Upper lobe of left lung (tissue), 6 donors: ENCODE measurements around the gene CERK. TPM values are rescaled to one million over a fixed set of nuclear protein-coding genes. Genes with fewer than 3 reads are reported as not detected.

Source experiments
- ATAC-seq, 2 donors: fragments of 200-7000 bp; cut with Tn5 transposase; one replicate each; pipeline ENCODE4 v1.9.1; 2022; ENCODE audit warnings: mild to moderate bottlenecking in 2 of 2, moderate library complexity in 2 of 2; ENCODE audit not compliant: low FRiP score in 2 of 2
- DNase-seq, 2 donors: peaks; one replicate each; pipeline ENCODE4 v3.0.0-alpha.2; 2019 to 2020
- H3K27ac ChIP-seq, 4 donors: fragments of 200-600 bp; sonication (generic); one replicate each; pipeline ENCODE4 v1.5.1; 2016 to 2019
- H3K27me3 ChIP-seq, 4 donors: fragments of 200-600 bp; sonication (generic); one replicate each; pipeline ENCODE4 v1.5.1; 2017 to 2019
- H3K36me3 ChIP-seq, 4 donors: fragments of 200-600 bp; sonication (generic); one replicate each; pipeline ENCODE4 v1.5.1; 2016 to 2019
- H3K4me1 ChIP-seq, 4 donors: fragments of 200-600 bp; sonication (generic); one replicate each; pipeline ENCODE4 v1.5.1; 2018 to 2019
- H3K4me3 ChIP-seq, 4 donors: fragments of 200-600 bp; sonication (generic); one replicate each; pipeline ENCODE4 v1.5.1; 2017 to 2019; ENCODE audit warnings: mild to moderate bottlenecking in 2 of 4, moderate library complexity in 1 of 4
- H3K9me3 ChIP-seq, 4 donors: fragments of 200-600 bp; sonication (generic); one replicate each; pipeline ENCODE4 v1.5.1; 2018 to 2019
- EP300 ChIP-seq, 4 donors: sonication (generic); formaldehyde crosslinking; IDR thresholded peaks; one replicate each; pipeline ENCODE4 v1.5.1; 2017; ENCODE audit warnings: antibody characterized with exemption in 4 of 4, control low read depth in 2 of 4
- POLR2A ChIP-seq, 4 donors: fragments of 450-650 bp; IDR thresholded peaks; one replicate each; pipeline ENCODE4 v1.5.1; 2016 to 2017; ENCODE audit warnings: antibody characterized with exemption in 4 of 4, mild to moderate bottlenecking in 2 of 4
- POLR2AphosphoS5 ChIP-seq, 2 donors: sonication (generic); formaldehyde crosslinking; IDR thresholded peaks; one replicate each; pipeline ENCODE4 v1.5.1; 2017; ENCODE audit warnings: antibody characterized with exemption in 2 of 2
- WGBS, 2 donors: methylation state at CpG; one replicate each; pipeline ENCODE4 v1.1.5; 2017 to 2018; 5-methylcytosine and 5-hydroxymethylcytosine counted together
- total RNA-seq, 6 donors: library from RNA; depleted of rRNA in 4 of 6; stranded (reverse); fragments of >200 nt in 4 of 6; gene quantifications; one replicate each; pipeline versions ENCODE4 v1.1.0 to v1.2.1, GENCODE V29; 2016 to 2021
- TF ChIP-seq, protein P1 (sequence below), 6 experiments: fragments of 450-650 bp in 4 of 6; fragments of 200-600 bp in 2 of 6; sonication (generic) in 2 of 6; IDR thresholded peaks; one replicate each; pipeline ENCODE4 v1.5.1; 2016 to 2019; ENCODE audit warnings: antibody characterized with exemption in 6 of 6
- donor health status: DM: no; HTN: no; CAD: no; lungs with moderate emphysema.
- donor health status: DM: no; HTN: yes; CAD: no; lungs with severe emphysema.

CERK gene
- total RNA-seq, 6 donors from 2014 or later, result 26.9 to 55.5 (median 32.7) TPM

DNA sequence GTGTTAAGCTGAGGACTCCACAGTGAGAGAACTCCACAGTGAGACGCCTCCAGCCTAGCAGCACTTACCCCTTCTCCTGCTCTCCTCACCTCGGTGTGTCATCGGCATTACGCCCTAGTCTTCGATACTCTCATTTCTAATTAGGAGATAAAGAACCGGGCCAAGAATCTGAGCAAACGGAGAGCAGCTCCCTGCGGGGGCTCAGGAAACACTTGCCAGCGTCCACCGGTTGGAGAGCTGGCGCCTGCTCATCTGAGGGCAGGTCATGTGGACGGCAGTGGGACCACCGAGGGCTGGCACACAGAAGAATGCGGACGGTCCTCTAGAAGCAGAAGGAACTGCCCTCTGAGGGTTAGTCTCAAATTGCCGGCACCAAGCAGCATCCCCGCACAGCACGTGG is 13.0 kb downstream of the CERK start:
- peaks cover 0 to 45% (median 9%) of the 10 kb centered on the region in 4 donors for H3K36me3 ChIP-seq
- ATAC-seq, result no peak
- peaks cover 0 to 12% (median 2%) of the 10 kb centered on the region in 4 donors for H3K4me1 ChIP-seq

GRCh38 chr22:46723882-46724281 is 14.2 kb downstream of the CERK start:
- 94 to 96% methylated on average over 9 of the region's 9 CpGs for WGBS, 2 donors
- Histone ChIP-seq H3K9me3 (no peaks in the 10 kb centered on the region), H3K27me3 (no peaks in the 10 kb centered on the region), H3K4me3 (no peak overlapping the region), H3K27ac (no peak overlapping the region), H3K4me1 (peaks cover 0 to 4% (median 0%) of the 10 kb centered on the region in 4 donors), H3K36me3 (peaks cover 10 to 57% (median 21%) of the 10 kb centered on the region in 4 donors)
- ATAC-seq (no peak), DNase-seq (no peak)
- TF ChIP-seq, protein P1, sequence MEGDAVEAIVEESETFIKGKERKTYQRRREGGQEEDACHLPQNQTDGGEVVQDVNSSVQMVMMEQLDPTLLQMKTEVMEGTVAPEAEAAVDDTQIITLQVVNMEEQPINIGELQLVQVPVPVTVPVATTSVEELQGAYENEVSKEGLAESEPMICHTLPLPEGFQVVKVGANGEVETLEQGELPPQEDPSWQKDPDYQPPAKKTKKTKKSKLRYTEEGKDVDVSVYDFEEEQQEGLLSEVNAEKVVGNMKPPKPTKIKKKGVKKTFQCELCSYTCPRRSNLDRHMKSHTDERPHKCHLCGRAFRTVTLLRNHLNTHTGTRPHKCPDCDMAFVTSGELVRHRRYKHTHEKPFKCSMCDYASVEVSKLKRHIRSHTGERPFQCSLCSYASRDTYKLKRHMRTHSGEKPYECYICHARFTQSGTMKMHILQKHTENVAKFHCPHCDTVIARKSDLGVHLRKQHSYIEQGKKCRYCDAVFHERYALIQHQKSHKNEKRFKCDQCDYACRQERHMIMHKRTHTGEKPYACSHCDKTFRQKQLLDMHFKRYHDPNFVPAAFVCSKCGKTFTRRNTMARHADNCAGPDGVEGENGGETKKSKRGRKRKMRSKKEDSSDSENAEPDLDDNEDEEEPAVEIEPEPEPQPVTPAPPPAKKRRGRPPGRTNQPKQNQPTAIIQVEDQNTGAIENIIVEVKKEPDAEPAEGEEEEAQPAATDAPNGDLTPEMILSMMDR (IDR thresholded peaks at IDR 0.05), result no peak
- no peak for TF ChIP-seq POLR2A (IDR thresholded peaks at IDR 0.05)

More for the DNA sequence above, 13.0 kb downstream of the CERK start:
- TF ChIP-seq, protein P1 (IDR thresholded peaks at IDR 0.05), result no peak
- TF ChIP-seq POLR2A (IDR thresholded peaks at IDR 0.05) (no peak), EP300 (IDR thresholded peaks at IDR 0.05) (no peak), POLR2AphosphoS5 (IDR thresholded peaks at IDR 0.05) (no peak)
- Histone ChIP-seq H3K27me3 (no peaks in the 10 kb centered on the region), H3K27ac (no peak overlapping the region), H3K9me3 (no peaks in the 10 kb centered on the region), H3K4me3 (no peak overlapping the region)
- WGBS, 2 donors, result 91 to 93% methylated on average over 18 of the region's 18 CpGs
- DNase-seq, result no peak

DNA sequence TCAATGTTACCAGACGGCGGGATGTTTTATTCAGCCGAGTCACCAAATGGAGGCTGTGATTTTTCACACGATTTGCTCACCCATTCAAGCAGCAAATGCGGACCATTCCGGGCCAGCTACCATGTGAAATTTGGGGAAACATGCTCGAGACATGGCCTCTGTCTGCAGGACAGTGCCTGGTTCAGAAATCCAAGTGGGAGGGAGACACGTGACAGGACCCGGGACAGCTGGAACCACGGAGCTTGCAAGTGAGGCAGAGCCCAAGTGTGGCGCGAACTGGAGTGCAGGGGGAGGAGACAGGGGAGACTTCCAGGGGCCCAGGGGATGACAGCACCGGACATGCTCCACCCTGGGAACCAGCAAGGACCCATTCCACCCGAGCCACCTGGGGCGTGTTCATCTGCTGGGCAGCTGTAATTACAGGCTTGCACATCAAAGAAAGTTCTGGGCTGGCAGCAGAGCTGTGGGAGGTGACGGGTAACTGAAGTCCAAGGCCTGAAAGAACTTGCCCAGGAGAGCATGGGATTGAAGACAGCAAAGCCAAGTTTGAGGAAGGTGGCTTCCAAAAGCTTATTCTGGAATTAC is 16.5 kb downstream of the CERK start:
- Histone ChIP-seq H3K27me3 (no peaks in the 10 kb centered on the region), H3K36me3 (peaks cover 13 to 72% (median 37%) of the 10 kb centered on the region in 4 donors), H3K9me3 (no peaks in the 10 kb centered on the region), H3K4me1 (no peaks in the 10 kb centered on the region), H3K4me3 (no peak overlapping the region), H3K27ac (no peak overlapping the region)
- 89 to 93% methylated on average over 16 of the region's 16 CpGs for WGBS, 2 donors
- TF ChIP-seq POLR2A (IDR thresholded peaks at IDR 0.05) (no peak), POLR2AphosphoS5 (IDR thresholded peaks at IDR 0.05) (no peak), EP300 (IDR thresholded peaks at IDR 0.05) (no peak)
- TF ChIP-seq, protein P1 (IDR thresholded peaks at IDR 0.05), result no peak
- DNase-seq (no peak), ATAC-seq (no peak)

GRCh38 chr22:46719921-46720320 is 18.1 kb downstream of the CERK start:
- H3K27ac ChIP-seq, result no peak overlapping the region
- peaks cover 13 to 70% (median 37%) of the 10 kb centered on the region in 4 donors for H3K36me3 ChIP-seq
- H3K4me1 ChIP-seq, result peaks cover 0 to 2% (median under 1%) of the 10 kb centered on the region in 4 donors
- H3K9me3 ChIP-seq, result no peaks in the 10 kb centered on the region
- WGBS, 2 donors, result 92 to 96% methylated on average over 9 to 11 of the region's 11 CpGs
- H3K4me3 ChIP-seq, result no peak overlapping the region
- no peak for ATAC-seq
- no peaks in the 10 kb centered on the region for H3K27me3 ChIP-seq
- no peak for DNase-seq
- TF ChIP-seq POLR2AphosphoS5 (IDR thresholded peaks at IDR 0.05), result no peak
- no peak for TF ChIP-seq EP300 (IDR thresholded peaks at IDR 0.05)
- TF ChIP-seq POLR2A (IDR thresholded peaks at IDR 0.05), result no peak
- TF ChIP-seq, protein P1 (IDR thresholded peaks at IDR 0.05), result no peak

DNA sequence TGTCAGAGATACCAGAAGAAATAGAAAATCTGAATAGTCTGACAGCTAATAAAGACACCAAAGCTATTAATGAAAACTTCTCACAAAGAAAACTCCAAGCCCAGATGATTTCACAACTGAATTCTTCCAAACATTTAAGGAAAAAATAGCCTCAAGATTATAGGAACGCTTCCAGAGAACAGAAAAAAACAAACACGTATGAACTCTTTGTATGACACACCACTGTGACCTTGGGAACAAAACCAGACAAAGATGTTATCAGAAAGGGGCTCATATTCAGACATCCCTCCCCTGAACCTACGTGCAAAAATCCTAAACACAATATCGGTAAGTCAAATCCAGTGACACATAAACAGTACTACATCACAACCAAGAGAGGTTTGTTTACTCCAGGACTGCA is 23.5 kb downstream of the CERK start:
- no peak for TF ChIP-seq EP300 (IDR thresholded peaks at IDR 0.05)
- no peak for TF ChIP-seq POLR2A (IDR thresholded peaks at IDR 0.05)
- TF ChIP-seq, protein P1 (IDR thresholded peaks at IDR 0.05), result no peak
- no peak for TF ChIP-seq POLR2AphosphoS5 (IDR thresholded peaks at IDR 0.05)
- H3K9me3 ChIP-seq, result no peaks in the 10 kb centered on the region
- no peak for ATAC-seq
- WGBS, 2 donors, result 46 to 55% methylated on average over 4 of the region's 4 CpGs
- no peak overlapping the region for H3K4me3 ChIP-seq
- no peaks in the 10 kb centered on the region for H3K27me3 ChIP-seq
- peaks cover 4 to 12% (median 11%) of the 10 kb centered on the region in 4 donors for H3K4me1 ChIP-seq
- no peak for DNase-seq
- peaks cover 17 to 79% (median 52%) of the 10 kb centered on the region in 4 donors for H3K36me3 ChIP-seq
- peak overlapping the region in 2 of 4 donors; percentile 1 to 13 for H3K27ac ChIP-seq
